K562 (cell line): ENCODE results near the gene PPP1R10. TPM values are rescaled to one million over a fixed set of nuclear protein-coding genes. Genes with fewer than 3 reads are reported as not detected.

Source experiments
- ATAC-seq: fragments of 200-7000 bp; cut with Tn5 transposase; 3 replicates; pipeline ENCODE4 v1.9.1; 2020; ENCODE audit warnings: moderate library complexity
- BruUV-seq: library from RNA; stranded (reverse); fragments of 400-500 nt; replicated peaks from 2 replicates; lab custom pipeline; 2021; lab: Mats Ljungman, UMichigan
- CTCF ChIA-PET: fragments of 300-600 bp; formaldehyde crosslinking; extraction: SDS; loops from one replicate; lab custom pipeline; 2021; ENCODE audit warnings: low intra/inter-chr PET ratio; lab: Yijun Ruan, JAX
- POLR2A ChIA-PET: fragments of 300-600, 350-650 bp; sonication (Branson Sonifier 250); formaldehyde crosslinking; extraction: SDS; loops from one replicate; lab custom pipeline; 2021; ENCODE audit warnings: antibody characterized with exemption, inconsistent platforms; lab: Yijun Ruan, JAX
- DNase-seq, 4 experiments: peaks; one replicate each; pipeline versions ENCODE4 v3.0.0 to v3.0.0-alpha.2; 2011 to 2018; ENCODE audit warnings: low spot score in 3 of 4, mixed read lengths in 3 of 4; ENCODE audit errors: extremely low read depth in 1 of 4
- FAIRE-seq: peaks from 2 replicates; lab custom pipeline; 2011; peaks lifted over from hg19 to GRCh38; lab: Jason Lieb, UNC
- H2AFZ ChIP-seq: 2 replicates; pipeline ENCODE4 v1.6.0; 2011; ENCODE audit warnings: low read depth, low read length, control low read depth, inconsistent platforms
- H3K27ac ChIP-seq: fragments of 200-600 bp; 3 replicates; pipeline ENCODE4 v1.8.0; 2011; ENCODE audit warnings: low read depth, mild to moderate bottlenecking, control low read depth, inconsistent platforms, low read length, moderate library complexity, mixed read lengths; ENCODE audit errors: extremely low read depth
- H3K27me3 ChIP-seq, 2 experiments: fragments of 300-600 bp in 1 of 2; 2 replicates in 1 of 2; 3 replicates in 1 of 2; pipeline versions ENCODE4 v1.6.0 to v1.8.0; 2011; ENCODE audit warnings: inconsistent platforms in 2 of 2, low read length in 2 of 2, mild to moderate bottlenecking in 1 of 2, mixed read lengths in 1 of 2, moderate library complexity in 1 of 2; ENCODE audit not compliant: control insufficient read depth in 2 of 2, insufficient read depth in 2 of 2
- H3K36me3 ChIP-seq: fragments of 300-600 bp; 3 replicates; pipeline ENCODE4 v1.8.0; 2011; ENCODE audit warnings: mild to moderate bottlenecking, low read length, inconsistent platforms; ENCODE audit not compliant: control insufficient read depth, insufficient read depth
- H3K4me1 ChIP-seq, 2 experiments: fragments of 200-600 bp in 1 of 2; replicated peaks in 1 of 2; 2 replicates in 1 of 2; 3 replicates in 1 of 2; pipeline versions ENCODE4 v1.5.1 to v1.8.0; 2011; ENCODE audit warnings: inconsistent platforms in 2 of 2, low read length in 2 of 2, mild to moderate bottlenecking in 1 of 2, mixed read lengths in 1 of 2, moderate library complexity in 1 of 2; ENCODE audit not compliant: control insufficient read depth in 2 of 2, insufficient read depth in 2 of 2
- H3K4me2 ChIP-seq: 2 replicates; pipeline ENCODE4 v1.6.1; 2011; ENCODE audit warnings: low read length, control low read depth, inconsistent platforms, mixed read lengths; ENCODE audit not compliant: insufficient read depth
- H3K4me3 ChIP-seq: fragments of 200-600 bp; sonication (generic), shearing (Covaris generic); 2 replicates; pipeline ENCODE4 v1.5.1; 2016; ENCODE audit warnings: control low read depth, inconsistent platforms
- H3K79me2 ChIP-seq: fragments of 200-600 bp; 3 replicates; pipeline ENCODE4 v1.8.0; 2011; ENCODE audit warnings: low read length, inconsistent platforms; ENCODE audit not compliant: control insufficient read depth, insufficient read depth
- H3K9ac ChIP-seq, 2 experiments: 2 replicates each; pipeline versions ENCODE4 v1.6.0 to v1.6.1; 2011; ENCODE audit warnings: low read depth in 2 of 2, low read length in 2 of 2, control low read depth in 1 of 2, inconsistent platforms in 1 of 2, mild to moderate bottlenecking in 1 of 2, mixed read lengths in 1 of 2; ENCODE audit not compliant: insufficient read depth in 1 of 2
- H3K9me1 ChIP-seq: one replicate; pipeline ENCODE4 v1.6.0; 2011; ENCODE audit warnings: inconsistent platforms, mild to moderate bottlenecking, low read length, moderate library complexity; ENCODE audit not compliant: control insufficient read depth, insufficient read depth
- H3K9me3 ChIP-seq: replicated peaks from 2 replicates; pipeline ENCODE4 v1.5.1; 2011; ENCODE audit warnings: low read depth, low read length, inconsistent platforms; ENCODE audit not compliant: control insufficient read depth, insufficient read depth
- H4K20me1 ChIP-seq: replicated peaks from 2 replicates; pipeline ENCODE4 v1.6.1; 2011; ENCODE audit warnings: low read length, inconsistent platforms, mixed read lengths; ENCODE audit not compliant: control insufficient read depth, insufficient read depth
- ARID2 ChIP-seq: fragments of 450-650 bp; IDR thresholded peaks from 2 replicates; pipeline ENCODE4 v1.6.1; 2017; ENCODE audit warnings: antibody characterized with exemption, mild to moderate bottlenecking
- ASH1L ChIP-seq: fragments of 450-650 bp; IDR thresholded peaks from 2 replicates; pipeline ENCODE4 v1.6.1; 2018; ENCODE audit warnings: borderline replicate concordance, mild to moderate bottlenecking, low read depth; ENCODE audit not compliant: partially characterized antibody
- ATF2 ChIP-seq: sonication (generic); formaldehyde crosslinking; IDR thresholded peaks from 2 replicates; pipeline ENCODE4 v1.8.1; 2022; ENCODE audit warnings: missing genetic modification reagents
- BRD9 ChIP-seq: fragments of 450-650 bp; IDR thresholded peaks from 2 replicates; pipeline ENCODE4 v1.6.1; 2018; ENCODE audit warnings: low read depth; ENCODE audit not compliant: partially characterized antibody
- CHD1 ChIP-seq: fragments of 200-600 bp; sonication (generic); IDR thresholded peaks from one replicate; pipeline ENCODE4 v1.6.1; 2012; ENCODE audit warnings: mild to moderate bottlenecking, moderate library complexity, low read length, inconsistent platforms
- DNMT1 ChIP-seq: fragments of 450-650 bp; IDR thresholded peaks from 2 replicates; pipeline ENCODE4 v1.6.1; 2016; ENCODE audit warnings: antibody characterized with exemption, mild to moderate bottlenecking
- HBP1 ChIP-seq: fragments of 450-650 bp; formaldehyde crosslinking; IDR thresholded peaks from 2 replicates; pipeline ENCODE4 v1.4.0; 2022; ENCODE audit warnings: missing genetic modification characterization
- HDAC1 ChIP-seq, 2 experiments: fragments of 450-650 bp; IDR thresholded peaks; 2 replicates each; pipeline ENCODE4 v1.6.1; 2016 to 2017; ENCODE audit warnings: inconsistent platforms in 1 of 2, mild to moderate bottlenecking in 1 of 2, moderate library complexity in 1 of 2
- HLTF ChIP-seq: fragments of 450-650 bp; IDR thresholded peaks from 2 replicates; pipeline ENCODE4 v1.6.1; 2016
- HNRNPH1 ChIP-seq: fragments of 200-400 bp; formaldehyde crosslinking; optimal IDR thresholded peaks from 2 replicates; pipeline ENCODE3; 2017; ENCODE audit warnings: low read depth, mild to moderate bottlenecking, low read length, moderate library complexity
- KHSRP ChIP-seq: fragments of 450-650 bp; IDR thresholded peaks from 2 replicates; pipeline ENCODE4 v1.6.1; 2017
- LARP7 ChIP-seq: fragments of 450-650 bp; IDR thresholded peaks from 2 replicates; pipeline ENCODE4 v1.6.1; 2016
- MBD1 ChIP-seq: fragments of 250-450 bp; sonication (Bioruptor Pico); IDR thresholded peaks from 2 replicates; pipeline ENCODE4 v1.8.0; 2022; ENCODE audit warnings: inconsistent platforms
- NFATC3 ChIP-seq: fragments of 450-650 bp; IDR thresholded peaks from 2 replicates; pipeline ENCODE4 v1.6.1; 2017; ENCODE audit warnings: mild to moderate bottlenecking
- SMARCA4 ChIP-seq: fragments of 450-650 bp; IDR thresholded peaks from 2 replicates; pipeline ENCODE4 v1.6.1; 2016
- TAF7 ChIP-seq: fragments of 450-650 bp; IDR thresholded peaks from 2 replicates; pipeline ENCODE4 v1.6.1; 2016; ENCODE audit warnings: missing genetic modification characterization, missing compliant biosample characterization
- ZBTB5 ChIP-seq: fragments of 450-650 bp; IDR thresholded peaks from 2 replicates; pipeline ENCODE4 v1.6.1; 2017; ENCODE audit warnings: antibody characterized with exemption
- ZNF316 ChIP-seq: fragments of 450-650 bp; IDR thresholded peaks from 2 replicates; pipeline ENCODE4 v1.6.1; 2016
- WGBS: fragments of 100-300 bp; shearing (Covaris generic); methylation state at CpG from one replicate; pipeline ENCODE4 v1.1.6; 2016; ENCODE audit warnings: low coverage, mixed read lengths; ENCODE audit not compliant: insufficient coverage; ENCODE audit errors: missing lambda C conversion rate; 5-methylcytosine and 5-hydroxymethylcytosine counted together
- in situ Hi-C: fragments of 300-500 bp; cut with MboI; formaldehyde crosslinking; loops from 4 replicates; pipeline ENCODE4 v1.15.0; 2018; ENCODE audit warnings: inconsistent platforms, mixed read lengths
- intact Hi-C: fragments of 100-400 bp; cut with micrococcal nuclease; formaldehyde crosslinking; loops from 2 replicates; pipeline ENCODE4 v1.14.2; 2022
- polyA plus RNA-seq, 8 experiments: library from polyadenylated mRNA; depleted of rRNA in 4 of 8; stranded (reverse) in 5 of 8; unstranded in 3 of 8; fragments of >200 nt; fragmentation: Nextera tagmentation in 2 of 8; fragmentation: Illumina TruSeq in 1 of 8; extraction: Ambion mirVana in 2 of 8; extraction: Trizol in 1 of 8; gene quantifications; 2 replicates each; pipeline versions ENCODE4 v1.2.1 to v1.2.3, GENCODE V29; 2011 to 2014; ENCODE audit warnings: inconsistent platforms in 1 of 8, missing spikeins in 1 of 8
- total RNA-seq, 7 experiments: library from RNA; depleted of rRNA in 6 of 7; stranded (reverse); fragments of >200 nt in 6 of 7; fragmentation: Illumina TruSeq in 2 of 7; extraction: Trizol in 2 of 7; gene quantifications; 2 replicates each; pipeline versions ENCODE4 v1.2.1 to v1.2.3, GENCODE V29; 2011 to 2021; ENCODE audit warnings: low replicate concordance in 1 of 7

Gene PPP1R10
- total and polyA plus RNA-seq, 9 of the 15 experiments (the other 6 are each of a cell fraction or from before 2014, with no cell fraction given) = 14.1 to 65.5 (median 32.6) TPM

- Histone ChIP-seq H3K27me3 (no peaks in the 10 kb centered on the region), H3K9me3 (no peaks in the 10 kb centered on the region), H3K9ac (peak overlapping the region; percentile 84 to 95), H3K27ac (peak overlapping the region; percentile 92), H4K20me1 (peaks cover 12% of the 10 kb centered on the region; the same call in 1 of the 2 replicates), H3K79me2 (peaks cover 62% of the 10 kb centered on the region), H3K4me1 (peaks cover 24 to 37% of the 10 kb centered on the region in 2 experiments), H2AFZ (peak overlapping the region; percentile 87), H3K4me3 (peak overlapping the region; percentile 67), H3K9me1 (peaks cover 10% of the 10 kb centered on the region), H3K4me2 (peak overlapping the region; percentile 90), H3K36me3 (peaks cover 48% of the 10 kb centered on the region)
- WGBS = under 1% methylated on average over 18 of the region's 18 CpGs
- intact Hi-C loops (loop anchor here (1.0 kb wide), 1 partner anchor 13 kb away; the partner anchor contains the start of gene PRR3), in situ Hi-C loops (no loop called here)
- ATAC-seq = peak; percentile 22
- CTCF ChIA-PET = no interaction called here
- BruUV-seq = TSS peak; percentile 84
- no peak for FAIRE-seq
- DNase-seq = peak in 3 of 4 experiments; percentile 32 to 47 (median 46)
- POLR2A ChIA-PET = interaction anchor here (0.6 to 3.2 kb wide), 12 partner anchors 10 to 142 kb away, joined by 3 to 38 read pairs (median 6); partner anchors contain the start of genes GNL1 and PRR3
- TF ChIP-seq ZNF316 = 0 out of 2 replicates have a peak, but pooled peaks have one; percentile 17
- TF ChIP-seq ASH1L = peak; percentile 25
- peak; percentile 16; the same call in 1 of the 2 replicates for TF ChIP-seq TAF7 (tag)
- peak; percentile 49; the same call in 1 of the 2 replicates for TF ChIP-seq ZBTB5
- TF ChIP-seq HNRNPH1 = no peak
- TF ChIP-seq HDAC1 (IDR thresholded peaks at IDR 0.05) = no peak; a peak in 1 of 4 replicates
- peak; percentile 49 for TF ChIP-seq BRD9
- peak; percentile 54; the same call in 1 of the 2 replicates for TF ChIP-seq ARID2
- TF ChIP-seq DNMT1 = 0 out of 2 replicates have a peak, but pooled peaks have one; percentile 56
- no peak for TF ChIP-seq MBD1
- peak; percentile 96 for TF ChIP-seq LARP7
- 0 out of 2 replicates have a peak, but pooled peaks have one; percentile 12 for TF ChIP-seq HBP1 (CRISPR knock-in tag)
- no peak for TF ChIP-seq ATF2 (CRISPR knock-in tag)
- TF ChIP-seq CHD1 = peak; percentile 60
- TF ChIP-seq SMARCA4 = peak; percentile 61; the same call in 1 of the 2 replicates
- TF ChIP-seq NFATC3 = 0 out of 2 replicates have a peak, but pooled peaks have one; percentile 78
- peak; percentile 82; the same call in 1 of the 2 replicates for TF ChIP-seq HLTF
- TF ChIP-seq KHSRP = peak; percentile 55; the same call in 1 of the 2 replicates
These were observed 46.3 kb downstream of the PPP1R10 start for GRCh38 chr6:30570740-30571074.
